Measurements from ENCODE around the gene ACTR5. TPM values are rescaled to one million over a fixed set of nuclear protein-coding genes. Genes with fewer than 3 reads are reported as not detected.

Gene ACTR5
- polyA plus RNA-seq, 1 of the 3 experiments (the other 2 are of a cell fraction) = 9.7 TPM

DNA sequence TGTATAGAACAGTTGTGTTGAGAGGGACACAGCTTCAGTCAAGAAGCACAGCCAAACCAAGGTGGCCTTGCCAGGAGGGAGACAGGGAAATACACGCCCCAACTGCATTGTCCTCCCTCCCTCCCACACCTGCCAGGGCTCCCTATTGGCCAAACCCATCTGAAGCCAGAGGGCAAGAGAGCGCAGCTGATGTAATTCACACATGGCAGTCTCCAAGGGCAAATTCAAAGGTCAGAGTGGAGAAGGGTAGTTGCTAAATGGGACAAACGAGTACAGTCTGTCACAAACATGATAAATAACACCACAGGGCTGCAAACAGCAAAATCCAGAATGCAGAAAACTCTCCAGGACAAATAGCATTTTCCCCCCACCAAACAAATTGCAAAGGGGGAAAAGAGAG is 34.0 kb downstream of the ACTR5 start:
- Histone ChIP-seq H3K4me1 (ENCODE audit: control insufficient read depth in 1 of 2, insufficient read depth in 2 of 2, low read depth in 1 of 2, low read length in 1 of 2) (0 out of 4 replicates have a peak, but pooled peaks cover 0 to 4% of the 10 kb centered on the region in 2 experiments), H3K36me3 (replicated peaks in 1 of 2; ENCODE audit: control insufficient read depth in 1 of 2, insufficient read depth in 2 of 2, low read length in 1 of 2) (no peaks in the 10 kb centered on the region), H3K4me3 (ENCODE audit: low read depth in 2 of 2, low read length in 1 of 2) (no peak overlapping the region), H3K4me2 (no peak overlapping the region), H2AFZ (ENCODE audit: low read depth) (no peak overlapping the region), H3K27ac (ENCODE audit: low read depth in 2 of 2, low read length in 1 of 2) (no peak overlapping the region), H3K9ac (no peak overlapping the region), H3K79me2 (ENCODE audit: insufficient read depth) (no peaks in the 10 kb centered on the region), H3F3A (replicated peaks; ENCODE audit: insufficient read depth) (peaks cover 6% of the 10 kb centered on the region), H3K9me3 (no peaks in the 10 kb centered on the region), H3K27me3 (ENCODE audit: insufficient read depth) (no peaks in the 10 kb centered on the region), H3K9me2 (no peaks in the 10 kb centered on the region), H4K20me1 (ENCODE audit: insufficient read depth) (no peaks in the 10 kb centered on the region)
- POLR2A ChIA-PET = no interaction called here
- WGBS (ENCODE audit: low lambda C conversion rate) = 67% methylated on average over 3 of the region's 3 CpGs
- CTCF ChIA-PET = no interaction called here
- TF ChIP-seq POLR2AphosphoS5 (IDR thresholded peaks at IDR 0.05; ENCODE audit: low read depth, low read length) = no peak
- TF ChIP-seq PBX3 (IDR thresholded peaks at IDR 0.05) = no peak
- TF ChIP-seq, protein P1, sequence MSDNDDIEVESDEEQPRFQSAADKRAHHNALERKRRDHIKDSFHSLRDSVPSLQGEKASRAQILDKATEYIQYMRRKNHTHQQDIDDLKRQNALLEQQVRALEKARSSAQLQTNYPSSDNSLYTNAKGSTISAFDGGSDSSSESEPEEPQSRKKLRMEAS (IDR thresholded peaks at IDR 0.05; ENCODE audit: low read depth) = no peak
- no peak for TF ChIP-seq GABPA (IDR thresholded peaks at IDR 0.05; ENCODE audit: low read depth)
- TF ChIP-seq ELF1 (IDR thresholded peaks at IDR 0.05) = no peak
- TF ChIP-seq, protein P2, sequence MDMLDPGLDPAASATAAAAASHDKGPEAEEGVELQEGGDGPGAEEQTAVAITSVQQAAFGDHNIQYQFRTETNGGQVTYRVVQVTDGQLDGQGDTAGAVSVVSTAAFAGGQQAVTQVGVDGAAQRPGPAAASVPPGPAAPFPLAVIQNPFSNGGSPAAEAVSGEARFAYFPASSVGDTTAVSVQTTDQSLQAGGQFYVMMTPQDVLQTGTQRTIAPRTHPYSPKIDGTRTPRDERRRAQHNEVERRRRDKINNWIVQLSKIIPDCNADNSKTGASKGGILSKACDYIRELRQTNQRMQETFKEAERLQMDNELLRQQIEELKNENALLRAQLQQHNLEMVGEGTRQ (IDR thresholded peaks at IDR 0.05; ENCODE audit: borderline replicate concordance, low read depth, low read length) = no peak
- TF ChIP-seq, protein P3, sequence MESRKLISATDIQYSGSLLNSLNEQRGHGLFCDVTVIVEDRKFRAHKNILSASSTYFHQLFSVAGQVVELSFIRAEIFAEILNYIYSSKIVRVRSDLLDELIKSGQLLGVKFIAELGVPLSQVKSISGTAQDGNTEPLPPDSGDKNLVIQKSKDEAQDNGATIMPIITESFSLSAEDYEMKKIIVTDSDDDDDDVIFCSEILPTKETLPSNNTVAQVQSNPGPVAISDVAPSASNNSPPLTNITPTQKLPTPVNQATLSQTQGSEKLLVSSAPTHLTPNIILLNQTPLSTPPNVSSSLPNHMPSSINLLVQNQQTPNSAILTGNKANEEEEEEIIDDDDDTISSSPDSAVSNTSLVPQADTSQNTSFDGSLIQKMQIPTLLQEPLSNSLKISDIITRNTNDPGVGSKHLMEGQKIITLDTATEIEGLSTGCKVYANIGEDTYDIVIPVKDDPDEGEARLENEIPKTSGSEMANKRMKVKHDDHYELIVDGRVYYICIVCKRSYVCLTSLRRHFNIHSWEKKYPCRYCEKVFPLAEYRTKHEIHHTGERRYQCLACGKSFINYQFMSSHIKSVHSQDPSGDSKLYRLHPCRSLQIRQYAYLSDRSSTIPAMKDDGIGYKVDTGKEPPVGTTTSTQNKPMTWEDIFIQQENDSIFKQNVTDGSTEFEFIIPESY (IDR thresholded peaks at IDR 0.05; ENCODE audit: borderline replicate concordance, low read depth) = no peak
- TF ChIP-seq CHD2 (IDR thresholded peaks at IDR 0.05; ENCODE audit: low read length, partially characterized antibody) = no peak
- TF ChIP-seq TCF12 (IDR thresholded peaks at IDR 0.05) = no peak
- TF ChIP-seq CTCF (IDR thresholded peaks at IDR 0.05) = no peak
- TF ChIP-seq FOXJ3 (CRISPR knock-in tag; IDR thresholded peaks at IDR 0.05) = no peak
- no peak for TF ChIP-seq TAF1 (IDR thresholded peaks at IDR 0.05; ENCODE audit: borderline replicate concordance, low read depth, low read length)
- TF ChIP-seq NRF1 (IDR thresholded peaks at IDR 0.05; ENCODE audit: low read depth, low read length) = no peak
- TF ChIP-seq RAD21 (IDR thresholded peaks at IDR 0.05; ENCODE audit: low read length) = no peak
- no peak for TF ChIP-seq MEF2A (IDR thresholded peaks at IDR 0.05; ENCODE audit: borderline replicate concordance, low read depth)
- no peak for TF ChIP-seq GATA2 (CRISPR knock-in tag; IDR thresholded peaks at IDR 0.05)
- no peak for DNase-seq

All from SK-N-SH (cell line).